Measurements from ENCODE around the gene MEGF11.

DNA sequence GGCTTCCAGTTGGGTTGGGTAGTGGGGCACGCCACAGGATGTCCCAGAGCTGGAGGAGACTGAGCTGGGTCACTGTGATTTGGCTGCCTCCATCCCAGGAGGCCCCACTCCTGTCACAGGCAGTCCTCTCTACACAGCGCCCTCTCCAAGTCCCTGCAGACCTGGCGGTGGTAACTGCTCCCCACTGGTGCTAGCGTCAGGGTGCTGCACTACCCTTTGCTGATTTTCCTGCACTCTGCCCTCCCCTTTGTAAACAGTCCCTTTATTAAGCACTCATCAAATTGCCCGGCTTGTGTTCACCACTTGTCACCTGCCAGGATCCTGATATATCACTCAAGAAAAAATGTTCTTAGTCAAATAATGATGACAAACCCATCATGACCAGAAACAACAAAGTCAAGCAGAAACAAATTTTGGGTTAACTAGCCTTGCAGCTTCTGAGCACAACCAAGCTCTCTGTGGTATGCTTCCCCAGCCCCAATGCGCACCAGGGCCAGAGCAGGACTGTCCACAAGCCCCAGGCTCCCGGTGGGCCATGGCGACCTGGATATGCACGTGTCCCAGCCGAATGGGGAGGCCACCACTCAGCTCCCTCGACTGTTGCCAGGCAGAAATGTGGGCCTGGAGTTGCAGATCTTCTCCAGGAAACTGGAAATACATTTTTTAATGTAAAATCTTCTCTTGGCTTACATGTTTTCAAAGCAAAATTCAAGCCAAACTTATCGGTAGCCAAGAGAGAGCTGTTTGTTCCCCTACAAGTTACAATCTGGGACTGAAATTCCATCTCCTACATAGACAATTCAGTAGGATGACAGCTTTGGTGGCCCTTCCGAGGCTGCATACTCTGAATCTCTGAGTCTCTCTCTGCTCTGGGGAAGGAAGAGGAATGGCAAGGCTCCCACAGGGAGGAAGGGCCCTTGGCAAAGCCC, 24.5 kb downstream of the MEGF11 start:
- TF ChIP-seq GATA2 (IDR thresholded peaks at IDR 0.05; ENCODE audit: low read depth, low read length) (no peak), GATA3 (IDR thresholded peaks at IDR 0.05; ENCODE audit: low read depth, low read length) (no peak)
